Heart left ventricle (tissue), 13 donors: ENCODE data around the gene TUBA4A.

ENCODE experiments used
- CTCF ChIP-seq, 12 donors: fragments of 200-600 bp; sonication (generic) in 4 of 12; IDR thresholded peaks; one replicate each; pipeline versions ENCODE4 v1.5.0 to v1.8.0; 2018 to 2022; ENCODE audit warnings: antibody characterized with exemption in 12 of 12, mild to moderate bottlenecking in 5 of 12
- POLR2A ChIP-seq, 2 donors: fragments of 450-650 bp; IDR thresholded peaks; one replicate each; pipeline ENCODE4 v1.6.1; 2017; ENCODE audit warnings: antibody characterized with exemption in 2 of 2, mild to moderate bottlenecking in 2 of 2, moderate library complexity in 2 of 2
- donor health status: ischemic (EF 13 %, LVEDD 7.1; RV severe dilation, severe dysfunction).
- donor health status: DM: no; HTN: yes; CAD: no.
- donor health status: DM: no; HTN: no; CAD: no.
- donor health status: ischemic (EF 25% LVEDD 6.9; RV normal size, moderate dysfunction).
- donor health status: ischemic (EF 25% LVEDD 5.7; RV mildly dilated, moderate dysfunction).
- donor health status: ischemic (EF 35%, LVEDD 5.7; RV mildly dilated, moderate dysfunction).
- donor health status: nonischemic (EF 11% LVEDD 7.7; RV severe dilation, severe dysfunction).
- donor health status: DM: yes; HTN: yes; CAD: no.
- donor health status: PGD.
- donor health status: ischemic (EF 29% LVEDD 5.4; RV normal size, mild dysfunction).
- donor health status: nonischemic (EF 23%, LVEDD 6.1; RV moderate dilation, normal function).

- TF ChIP-seq CTCF (IDR thresholded peaks at IDR 0.05) = no peak
- TF ChIP-seq POLR2A (IDR thresholded peaks at IDR 0.05) = no peak
Observed at GRCh38 chr2:219216535-219216915, 37.2 kb downstream of the TUBA4A start.
